A549 (cell line): ENCODE measurements around the gene MR1. TPM values are rescaled to one million over a fixed set of nuclear protein-coding genes. Genes with fewer than 3 reads are reported as not detected.

Experiments
- ATAC-seq, 2 experiments: fragments of 200-7000 bp in 1 of 2; fragments of >200 bp in 1 of 2; cut with Nextera tagmentation in 1 of 2; cut with Tn5 transposase in 1 of 2; 3 replicates each; pipeline versions ENCODE4 v1.8.0 to v1.9.1; 2018 to 2020; ENCODE audit warnings: mild to moderate bottlenecking in 1 of 2, moderate library complexity in 1 of 2
- CTCF ChIA-PET: fragments of 300-600 bp; sonication (Branson Sonifier 250); formaldehyde crosslinking; extraction: SDS; loops from one replicate; lab custom pipeline; 2021; ENCODE audit warnings: antibody characterized with exemption, inconsistent platforms; lab: Yijun Ruan, JAX
- POLR2A ChIA-PET: fragments of 350-600 bp; formaldehyde crosslinking; extraction: SDS; loops from one replicate; lab custom pipeline; 2021; ENCODE audit warnings: antibody characterized with exemption, inconsistent platforms; lab: Yijun Ruan, JAX
- DNase-seq, 2 experiments: peaks; one replicate each; pipeline versions ENCODE4 v3.0.0 to v3.0.0-alpha.2; 2011 to 2016; ENCODE audit warnings: low read depth in 1 of 2, low spot score in 1 of 2
- FAIRE-seq: peaks from 2 replicates; lab custom pipeline; 2011; peaks lifted over from hg19 to GRCh38; lab: Jason Lieb, UNC
- H3K27ac ChIP-seq, 2 experiments: fragments of >200 bp; sonication (Bioruptor Twin); formaldehyde crosslinking; 3 replicates each; pipeline ENCODE4 v1.5.1; 2016 to 2017
- H3K4me1 ChIP-seq: fragments of >200 bp; sonication (Bioruptor Twin); formaldehyde crosslinking; 3 replicates; pipeline ENCODE4 v1.6.1; 2016
- H3K4me2 ChIP-seq: fragments of >200 bp; sonication (Bioruptor Twin); formaldehyde crosslinking; 3 replicates; pipeline ENCODE4 v1.6.1; 2016
- H3K4me3 ChIP-seq: fragments of >200 bp; sonication (Bioruptor Twin); formaldehyde crosslinking; 3 replicates; pipeline ENCODE4 v1.5.1; 2016
- H3K9me3 ChIP-seq: fragments of >200 bp; sonication (Bioruptor Twin); formaldehyde crosslinking; 3 replicates; pipeline ENCODE4 v1.6.1; 2016
- CBX8 ChIP-seq: fragments of 200-600 bp; sonication (generic); IDR thresholded peaks from 2 replicates; pipeline ENCODE4 v1.6.1; 2016
- CEBPB ChIP-seq, 2 experiments: fragments of >200 bp in 1 of 2; sonication (Bioruptor Twin) in 1 of 2; formaldehyde crosslinking in 1 of 2; IDR thresholded peaks; 2 replicates each; pipeline ENCODE4 v1.6.1; 2012 to 2016
- CHD2 ChIP-seq: fragments of 150-350 bp; IDR thresholded peaks from 2 replicates; pipeline ENCODE4 v1.6.1; 2014; ENCODE audit warnings: low read length; ENCODE audit not compliant: partially characterized antibody
- ESRRA ChIP-seq: fragments of 150-350 bp; IDR thresholded peaks from 2 replicates; pipeline ENCODE4 v1.6.1; 2014; ENCODE audit warnings: mild to moderate bottlenecking, low read length, borderline replicate concordance
- FOSL2 ChIP-seq, 2 experiments: fragments of 450-650 bp in 1 of 2; fragments of >200 bp in 1 of 2; sonication (Bioruptor Twin) in 1 of 2; formaldehyde crosslinking; IDR thresholded peaks; 2 replicates each; pipeline versions ENCODE4 v1.5.0 to v1.6.1; 2016 to 2020; ENCODE audit warnings: mild to moderate bottlenecking in 1 of 2, moderate library complexity in 1 of 2
- HOXA7 ChIP-seq: fragments of 250-450 bp; sonication (Bioruptor Pico); IDR thresholded peaks from 2 replicates; pipeline ENCODE4 v1.5.0; 2020; ENCODE audit warnings: mild to moderate bottlenecking, moderate library complexity
- HOXB5 ChIP-seq: fragments of 250-450 bp; sonication (Bioruptor Pico); IDR thresholded peaks from 2 replicates; pipeline ENCODE4 v1.5.0; 2020; ENCODE audit warnings: mild to moderate bottlenecking, moderate library complexity
- JUN ChIP-seq, 2 experiments: fragments of >200 bp; sonication (Bioruptor Twin); formaldehyde crosslinking; IDR thresholded peaks; 2 replicates in 1 of 2; 3 replicates in 1 of 2; pipeline ENCODE4 v1.6.1; 2016 to 2017
- MAFK ChIP-seq: fragments of 450-650 bp; IDR thresholded peaks from 2 replicates; pipeline ENCODE4 v1.6.1; 2014; ENCODE audit not compliant: partially characterized antibody
- MAZ ChIP-seq: fragments of 150-350 bp; IDR thresholded peaks from 2 replicates; pipeline ENCODE4 v1.6.1; 2014; ENCODE audit warnings: antibody characterized with exemption, low read depth, low read length, borderline replicate concordance
- MYC ChIP-seq: IDR thresholded peaks from 2 replicates; pipeline ENCODE4 v1.6.1; 2012; ENCODE audit warnings: mild to moderate bottlenecking, inconsistent platforms, low read length, improper control_type of control experiment, borderline replicate concordance
- POLR2A ChIP-seq: IDR thresholded peaks from 2 replicates; pipeline ENCODE4 v1.6.1; 2012; ENCODE audit warnings: mild to moderate bottlenecking, low read length
- RAD21 ChIP-seq, 2 experiments: fragments of >200 bp in 1 of 2; sonication (Bioruptor Twin) in 1 of 2; formaldehyde crosslinking in 1 of 2; IDR thresholded peaks in 1 of 2; conservative IDR thresholded peaks in 1 of 2; 2 replicates in 1 of 2; 3 replicates in 1 of 2; pipeline ENCODE4 v1.6.1; 2012 to 2018; ENCODE audit warnings: inconsistent platforms in 1 of 2
- RARB ChIP-seq: fragments of 250-450 bp; sonication (Bioruptor Pico); IDR thresholded peaks from 2 replicates; pipeline ENCODE4 v1.8.0; 2021; ENCODE audit warnings: mild to moderate bottlenecking, moderate library complexity
- RCOR1 ChIP-seq: fragments of 150-350 bp; IDR thresholded peaks from 2 replicates; pipeline ENCODE4 v1.6.1; 2014; ENCODE audit warnings: antibody characterized with exemption, low read length, low read depth
- RFX5 ChIP-seq: fragments of 450-650 bp; IDR thresholded peaks from 2 replicates; pipeline ENCODE4 v1.7.1; 2014; ENCODE audit warnings: antibody characterized with exemption, mild to moderate bottlenecking, moderate library complexity
- RNF2 ChIP-seq: fragments of 200-600 bp; sonication (generic); IDR thresholded peaks from 2 replicates; pipeline ENCODE4 v1.6.1; 2016; ENCODE audit warnings: low read depth, mild to moderate bottlenecking, antibody characterized with exemption, moderate library complexity, borderline replicate concordance
- TFCP2L1 ChIP-seq: fragments of 250-450 bp; sonication (Bioruptor Pico); IDR thresholded peaks from 2 replicates; pipeline ENCODE4 v1.5.0; 2021; ENCODE audit warnings: mild to moderate bottlenecking
- TP53 ChIP-seq: fragments of 250-450 bp; sonication (Bioruptor Pico); IDR thresholded peaks from 2 replicates; pipeline ENCODE4 v1.5.0; 2021; ENCODE audit warnings: mild to moderate bottlenecking, moderate library complexity
- ZNF302 ChIP-seq: fragments of 250-450 bp; sonication (Bioruptor Pico); IDR thresholded peaks from 2 replicates; pipeline ENCODE4 v1.9.0; 2021; ENCODE audit warnings: inconsistent platforms, mild to moderate bottlenecking, moderate library complexity
- WGBS: methylation state at CpG from one replicate; pipeline ENCODE4 v1.1.6; 2017; ENCODE audit errors: missing lambda C conversion rate; 5-methylcytosine and 5-hydroxymethylcytosine counted together
- polyA plus RNA-seq, 4 experiments: library from polyadenylated mRNA; depleted of rRNA in 3 of 4; stranded (reverse); fragments of >200 nt; fragmentation: RNase III in 1 of 4; extraction: RNeasy Plus Mini Kit Qiagen cat#74134 plus additional on column Dnase treatment in 1 of 4; gene quantifications; 2 replicates in 3 of 4; 3 replicates in 1 of 4; pipeline ENCODE4 v1.2.3, GENCODE V29; 2011 to 2017
- TF ChIP-seq, protein P1 (sequence below): fragments of 150-350 bp; IDR thresholded peaks from 2 replicates; pipeline ENCODE4 v1.6.1; 2014; ENCODE audit warnings: low read depth, mild to moderate bottlenecking, low read length
- TF ChIP-seq, protein P2 (sequence below): IDR thresholded peaks from 2 replicates; pipeline ENCODE4 v1.6.1; 2012
- TF ChIP-seq, protein P3 (sequence below): fragments of >200 bp; sonication (Bioruptor Twin); formaldehyde crosslinking; IDR thresholded peaks from 3 replicates; pipeline ENCODE4 v1.5.1; 2016
- TF ChIP-seq, protein P4 (sequence below): fragments of >200 bp; sonication (Bioruptor Twin); formaldehyde crosslinking; IDR thresholded peaks from 2 replicates; pipeline ENCODE4 v1.6.1; 2016
- TF ChIP-seq, protein P5 (sequence below): IDR thresholded peaks from 2 replicates; pipeline ENCODE4 v1.6.1; 2012
- TF ChIP-seq, protein P6 (sequence below): fragments of 200-600 bp; sonication (generic); IDR thresholded peaks from 2 replicates; pipeline ENCODE4 v1.6.1; 2016; ENCODE audit warnings: antibody characterized with exemption, mild to moderate bottlenecking, moderate library complexity

Gene MR1
- polyA plus RNA-seq, 2 of the 4 experiments (the other 2 are of a cell fraction): 8.3 to 17.2 TPM

DNA sequence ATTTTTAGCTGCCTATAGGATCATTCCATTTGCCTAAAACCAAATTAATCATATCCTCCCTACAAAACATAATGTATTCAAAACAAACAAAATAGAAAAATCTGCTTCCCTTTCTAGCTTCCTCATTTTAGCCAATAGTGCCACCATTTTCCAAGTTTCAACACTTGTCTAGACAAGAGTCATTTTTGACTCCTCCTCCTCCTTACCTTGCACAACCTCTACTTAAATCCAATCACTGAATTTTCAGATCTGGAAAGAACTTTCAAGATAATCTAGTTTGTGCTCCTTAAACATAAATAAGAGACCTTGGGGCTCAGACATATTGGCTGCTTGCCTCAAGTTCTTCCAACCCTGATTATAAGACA is 18.6 kb upstream of the MR1 start:
- TF ChIP-seq RFX5 (no peak), MAFK (no peak), MYC (no peak), MAZ (no peak), HOXB5 (CRISPR knock-in tag) (no peak), CBX8 (no peak), RNF2 (no peak), RAD21 (conservative IDR thresholded peaks at IDR 0.05 in 1 of 2, IDR thresholded peaks at IDR 0.05 in 1 of 2) (no peak)
- TF ChIP-seq, protein P1, sequence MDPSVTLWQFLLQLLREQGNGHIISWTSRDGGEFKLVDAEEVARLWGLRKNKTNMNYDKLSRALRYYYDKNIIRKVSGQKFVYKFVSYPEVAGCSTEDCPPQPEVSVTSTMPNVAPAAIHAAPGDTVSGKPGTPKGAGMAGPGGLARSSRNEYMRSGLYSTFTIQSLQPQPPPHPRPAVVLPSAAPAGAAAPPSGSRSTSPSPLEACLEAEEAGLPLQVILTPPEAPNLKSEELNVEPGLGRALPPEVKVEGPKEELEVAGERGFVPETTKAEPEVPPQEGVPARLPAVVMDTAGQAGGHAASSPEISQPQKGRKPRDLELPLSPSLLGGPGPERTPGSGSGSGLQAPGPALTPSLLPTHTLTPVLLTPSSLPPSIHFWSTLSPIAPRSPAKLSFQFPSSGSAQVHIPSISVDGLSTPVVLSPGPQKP: no peak
- TF ChIP-seq, protein P2, sequence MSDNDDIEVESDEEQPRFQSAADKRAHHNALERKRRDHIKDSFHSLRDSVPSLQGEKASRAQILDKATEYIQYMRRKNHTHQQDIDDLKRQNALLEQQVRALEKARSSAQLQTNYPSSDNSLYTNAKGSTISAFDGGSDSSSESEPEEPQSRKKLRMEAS: no peak

DNA sequence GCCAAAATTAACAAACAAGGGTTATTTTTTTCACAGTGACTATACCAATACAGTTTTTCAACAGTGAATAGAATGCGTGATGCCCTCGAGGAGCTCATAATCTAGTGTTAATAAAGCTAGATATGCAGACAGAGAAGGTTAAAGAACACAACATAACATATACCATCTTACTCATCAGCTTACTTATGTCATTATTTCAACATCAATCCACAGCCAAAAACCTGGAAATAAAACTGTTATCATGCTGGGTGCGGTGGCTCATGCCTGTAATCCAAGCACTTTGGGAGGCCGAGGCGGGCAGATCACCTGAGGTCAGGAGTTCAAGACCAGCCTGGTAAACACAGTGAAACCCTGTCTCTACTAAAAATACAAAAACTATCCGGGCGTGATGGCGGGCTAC is 17.2 kb upstream of the MR1 start:
- ATAC-seq (no peak), FAIRE-seq (no peak), DNase-seq (no peak)
- H3K4me1 ChIP-seq: peaks cover 13% of the 10 kb centered on the region; the same call in 2 of the 3 replicates
- H3K9me3 ChIP-seq: no peaks in the 10 kb centered on the region
- no peak overlapping the region for H3K4me3 ChIP-seq
- 92% methylated on average over 8 of the region's 8 CpGs for WGBS
- CTCF ChIA-PET: interaction anchor here (2.0 kb wide), 1 partner anchor 501 kb away, joined by 5 read pairs; no protein-coding TSS in a partner anchor
- no peak overlapping the region for H3K4me2 ChIP-seq
- TF ChIP-seq TP53 (no peak), TFCP2L1 (no peak), ESRRA (no peak), RCOR1 (no peak), CHD2 (no peak), CEBPB (IDR thresholded peaks at IDR 0.05) (no peak), FOSL2 (IDR thresholded peaks at IDR 0.05) (no peak), FOSL2 (CRISPR knock-in tag; IDR thresholded peaks at IDR 0.05) (no peak), RAD21 (conservative IDR thresholded peaks at IDR 0.05 in 1 of 2, IDR thresholded peaks at IDR 0.05 in 1 of 2) (no peak), HOXA7 (CRISPR knock-in tag) (no peak), RNF2 (no peak), JUN (IDR thresholded peaks at IDR 0.05) (no peak), ZNF302 (CRISPR knock-in tag) (no peak), MAFK (no peak), RARB (CRISPR knock-in tag) (no peak), POLR2A (no peak), MAZ (no peak)
- TF ChIP-seq, protein P3, sequence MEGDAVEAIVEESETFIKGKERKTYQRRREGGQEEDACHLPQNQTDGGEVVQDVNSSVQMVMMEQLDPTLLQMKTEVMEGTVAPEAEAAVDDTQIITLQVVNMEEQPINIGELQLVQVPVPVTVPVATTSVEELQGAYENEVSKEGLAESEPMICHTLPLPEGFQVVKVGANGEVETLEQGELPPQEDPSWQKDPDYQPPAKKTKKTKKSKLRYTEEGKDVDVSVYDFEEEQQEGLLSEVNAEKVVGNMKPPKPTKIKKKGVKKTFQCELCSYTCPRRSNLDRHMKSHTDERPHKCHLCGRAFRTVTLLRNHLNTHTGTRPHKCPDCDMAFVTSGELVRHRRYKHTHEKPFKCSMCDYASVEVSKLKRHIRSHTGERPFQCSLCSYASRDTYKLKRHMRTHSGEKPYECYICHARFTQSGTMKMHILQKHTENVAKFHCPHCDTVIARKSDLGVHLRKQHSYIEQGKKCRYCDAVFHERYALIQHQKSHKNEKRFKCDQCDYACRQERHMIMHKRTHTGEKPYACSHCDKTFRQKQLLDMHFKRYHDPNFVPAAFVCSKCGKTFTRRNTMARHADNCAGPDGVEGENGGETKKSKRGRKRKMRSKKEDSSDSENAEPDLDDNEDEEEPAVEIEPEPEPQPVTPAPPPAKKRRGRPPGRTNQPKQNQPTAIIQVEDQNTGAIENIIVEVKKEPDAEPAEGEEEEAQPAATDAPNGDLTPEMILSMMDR: no peak
- TF ChIP-seq, protein P4, sequence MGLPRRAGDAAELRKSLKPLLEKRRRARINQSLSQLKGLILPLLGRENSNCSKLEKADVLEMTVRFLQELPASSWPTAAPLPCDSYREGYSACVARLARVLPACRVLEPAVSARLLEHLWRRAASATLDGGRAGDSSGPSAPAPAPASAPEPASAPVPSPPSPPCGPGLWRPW: no peak
- TF ChIP-seq, protein P5, sequence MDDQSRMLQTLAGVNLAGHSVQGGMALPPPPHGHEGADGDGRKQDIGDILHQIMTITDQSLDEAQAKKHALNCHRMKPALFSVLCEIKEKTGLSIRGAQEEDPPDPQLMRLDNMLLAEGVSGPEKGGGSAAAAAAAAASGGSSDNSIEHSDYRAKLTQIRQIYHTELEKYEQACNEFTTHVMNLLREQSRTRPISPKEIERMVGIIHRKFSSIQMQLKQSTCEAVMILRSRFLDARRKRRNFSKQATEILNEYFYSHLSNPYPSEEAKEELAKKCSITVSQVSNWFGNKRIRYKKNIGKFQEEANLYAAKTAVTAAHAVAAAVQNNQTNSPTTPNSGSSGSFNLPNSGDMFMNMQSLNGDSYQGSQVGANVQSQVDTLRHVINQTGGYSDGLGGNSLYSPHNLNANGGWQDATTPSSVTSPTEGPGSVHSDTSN: no peak
- TF ChIP-seq, protein P6, sequence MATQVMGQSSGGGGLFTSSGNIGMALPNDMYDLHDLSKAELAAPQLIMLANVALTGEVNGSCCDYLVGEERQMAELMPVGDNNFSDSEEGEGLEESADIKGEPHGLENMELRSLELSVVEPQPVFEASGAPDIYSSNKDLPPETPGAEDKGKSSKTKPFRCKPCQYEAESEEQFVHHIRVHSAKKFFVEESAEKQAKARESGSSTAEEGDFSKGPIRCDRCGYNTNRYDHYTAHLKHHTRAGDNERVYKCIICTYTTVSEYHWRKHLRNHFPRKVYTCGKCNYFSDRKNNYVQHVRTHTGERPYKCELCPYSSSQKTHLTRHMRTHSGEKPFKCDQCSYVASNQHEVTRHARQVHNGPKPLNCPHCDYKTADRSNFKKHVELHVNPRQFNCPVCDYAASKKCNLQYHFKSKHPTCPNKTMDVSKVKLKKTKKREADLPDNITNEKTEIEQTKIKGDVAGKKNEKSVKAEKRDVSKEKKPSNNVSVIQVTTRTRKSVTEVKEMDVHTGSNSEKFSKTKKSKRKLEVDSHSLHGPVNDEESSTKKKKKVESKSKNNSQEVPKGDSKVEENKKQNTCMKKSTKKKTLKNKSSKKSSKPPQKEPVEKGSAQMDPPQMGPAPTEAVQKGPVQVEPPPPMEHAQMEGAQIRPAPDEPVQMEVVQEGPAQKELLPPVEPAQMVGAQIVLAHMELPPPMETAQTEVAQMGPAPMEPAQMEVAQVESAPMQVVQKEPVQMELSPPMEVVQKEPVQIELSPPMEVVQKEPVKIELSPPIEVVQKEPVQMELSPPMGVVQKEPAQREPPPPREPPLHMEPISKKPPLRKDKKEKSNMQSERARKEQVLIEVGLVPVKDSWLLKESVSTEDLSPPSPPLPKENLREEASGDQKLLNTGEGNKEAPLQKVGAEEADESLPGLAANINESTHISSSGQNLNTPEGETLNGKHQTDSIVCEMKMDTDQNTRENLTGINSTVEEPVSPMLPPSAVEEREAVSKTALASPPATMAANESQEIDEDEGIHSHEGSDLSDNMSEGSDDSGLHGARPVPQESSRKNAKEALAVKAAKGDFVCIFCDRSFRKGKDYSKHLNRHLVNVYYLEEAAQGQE: no peak
- no peak overlapping the region for H3K27ac ChIP-seq
- POLR2A ChIA-PET: no interaction called here

More for the DNA sequence above, 18.6 kb upstream of the MR1 start:
- ChIA-PET POLR2A (no interaction called here), CTCF (interaction anchor here (1.0 to 2.0 kb wide), 2 partner anchors 128 to 499 kb away, joined by 3 to 5 read pairs; no protein-coding TSS in a partner anchor)
- DNase-seq (no peak), FAIRE-seq (no peak), ATAC-seq (no peak)
- Histone ChIP-seq H3K4me3 (no peak overlapping the region), H3K27ac (no peak overlapping the region), H3K4me1 (peaks cover 12% of the 10 kb centered on the region), H3K9me3 (no peaks in the 10 kb centered on the region), H3K4me2 (no peak overlapping the region)
